NCI-H2107 treated with DMSO at 0.1 percent for 48 hours (cell line): ENCODE results near the gene APOE.
A peak's percentile ranks its signal among the peaks of the same experiment; 100 is the strongest.
"Not testable (repeated sequence)": the region's sequence is repeated elsewhere in the genome, so short reads cannot be mapped to it uniquely, and the experiment has no call there.

Source experiments
- DNase-seq: peaks from one replicate; lab custom pipeline; 2025; ENCODE audit not compliant: unreplicated experiment; lab: John Stamatoyannopoulos, UW

Gene APOE

GRCh38 chr19:44883922-44884321 is 21.7 kb upstream of the APOE start:
- no peak for DNase-seq

DNA sequence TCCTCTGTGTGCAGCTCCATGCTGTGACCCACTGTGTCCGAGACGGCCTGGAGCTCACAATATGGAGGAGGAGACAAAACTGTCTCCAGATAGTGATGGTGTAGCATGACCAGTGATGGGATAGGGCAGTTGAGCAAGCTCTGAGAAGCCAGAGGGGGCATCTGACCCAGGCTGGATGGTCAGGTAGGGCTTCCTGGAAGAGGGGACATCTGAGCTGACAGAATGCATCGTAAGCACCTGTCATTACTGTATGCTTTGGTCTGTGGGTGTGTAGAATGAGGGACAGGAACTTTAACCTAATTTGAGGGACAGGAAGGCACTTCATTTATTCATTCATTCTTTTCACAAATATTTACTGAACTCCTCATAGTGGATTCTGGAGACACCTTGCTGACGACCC is 21.0 kb upstream of the APOE start:
- DNase-seq: no peak

- DNase-seq: no peak
Observed at GRCh38 chr19:44886141-44886540, 19.5 kb upstream of the APOE start.

DNA sequence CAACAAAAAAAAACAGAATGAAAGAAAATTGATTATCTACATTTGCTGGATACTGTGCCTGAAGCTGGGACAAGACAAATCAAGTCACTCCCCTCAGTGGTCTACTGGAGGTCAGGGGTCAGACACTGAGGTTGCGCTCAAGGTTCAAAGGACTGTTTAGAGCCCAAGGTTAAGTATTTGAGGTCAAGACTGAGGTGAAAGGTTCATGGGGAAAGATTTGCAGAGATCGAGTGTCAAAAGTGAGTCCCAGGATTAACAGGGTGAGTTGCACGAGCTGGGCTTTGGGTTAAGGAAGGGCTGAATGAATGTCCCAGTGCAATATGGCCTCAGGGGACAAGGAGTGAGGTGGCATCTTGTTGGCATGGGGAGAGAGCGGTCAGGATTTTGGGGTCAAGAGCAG is 17.9 kb upstream of the APOE start:
- DNase-seq: no peak

GRCh38 chr19:44888335-44888734 is 17.3 kb upstream of the APOE start:
- DNase-seq: not testable (repeated sequence)

GRCh38 chr19:44889830-44890365 is 15.7 kb upstream of the APOE start:
- DNase-seq: no peak

DNA sequence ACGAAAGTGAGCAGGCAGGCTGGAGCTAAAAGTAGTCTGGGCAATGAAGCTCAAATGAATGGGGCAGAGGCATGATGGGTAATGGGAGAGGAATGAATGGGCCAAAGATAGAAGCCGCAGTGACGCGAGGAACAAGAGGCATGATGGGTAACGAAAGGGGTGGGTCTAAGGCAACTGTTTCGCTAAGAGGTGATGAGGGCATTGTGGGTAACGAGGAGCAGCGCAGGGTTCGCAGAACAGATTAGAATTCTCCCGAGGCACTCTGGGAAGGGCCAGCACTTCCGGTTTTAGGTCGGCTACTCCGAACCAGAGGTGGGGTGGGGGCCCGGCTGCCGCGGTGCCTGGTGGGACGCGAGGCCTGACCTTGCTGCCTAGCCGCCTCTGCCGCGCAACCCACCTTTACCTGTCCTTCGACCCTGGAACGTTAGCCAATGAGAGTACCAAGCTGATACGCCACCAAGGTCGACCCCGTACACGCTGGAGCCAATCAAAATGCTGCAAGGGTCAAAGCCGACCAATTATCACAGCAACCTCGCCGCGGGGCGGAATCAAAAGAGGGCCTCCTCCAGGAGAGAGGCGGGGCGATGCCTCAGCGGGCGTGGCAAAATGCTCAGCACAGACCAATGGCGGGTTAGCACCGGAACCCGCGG is 15.1 kb upstream of the APOE start:
- DNase-seq: peak; percentile 99

- no peak for DNase-seq
Observed at GRCh38 chr19:44891016-44891882, 14.3 kb upstream of the APOE start, which contains the start of gene TOMM40. Gene TOMM40, plus strand, starts transcription at chr19:44891254. Its CDS starts 162 bp downstream, at chr19:44891416.

GRCh38 chr19:44892932-44893331 is 12.7 kb upstream of the APOE start:
- DNase-seq: no peak

DNA sequence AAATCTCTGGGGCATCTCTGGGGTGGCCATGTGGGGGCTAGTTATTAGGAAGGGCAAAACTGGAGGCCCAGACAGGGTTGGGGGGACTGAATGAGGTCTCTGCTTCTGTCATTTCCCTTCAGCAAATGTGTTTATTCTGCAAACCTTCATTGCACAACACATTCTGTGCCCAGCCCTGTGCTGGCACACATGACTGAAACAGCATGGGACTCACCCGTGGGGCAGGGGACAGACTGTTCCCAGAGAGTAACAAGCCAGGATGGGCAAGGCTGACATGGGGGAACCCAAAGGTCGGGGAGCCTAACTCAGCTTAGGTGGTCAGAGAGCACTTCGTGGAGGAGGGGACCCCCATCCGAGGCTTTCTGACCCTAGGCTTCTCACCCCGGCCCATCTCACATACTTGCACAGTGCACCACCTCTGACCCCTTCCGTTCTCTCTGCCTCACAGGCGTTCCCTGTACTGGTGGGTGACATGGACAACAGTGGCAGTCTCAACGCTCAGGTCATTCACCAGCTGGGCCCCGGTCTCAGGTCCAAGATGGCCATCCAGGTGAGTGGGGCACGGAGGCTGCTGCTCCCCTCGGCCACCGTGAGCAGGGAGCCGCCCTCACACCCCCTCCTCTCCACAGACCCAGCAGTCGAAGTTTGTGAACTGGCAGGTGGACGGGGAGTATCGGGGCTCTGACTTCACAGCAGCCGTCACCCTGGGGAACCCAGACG is 12.1 kb upstream of the APOE start:
- no peak for DNase-seq

- DNase-seq: no peak
Observed at GRCh38 chr19:44894052-44894400, 11.6 kb upstream of the APOE start.

DNA sequence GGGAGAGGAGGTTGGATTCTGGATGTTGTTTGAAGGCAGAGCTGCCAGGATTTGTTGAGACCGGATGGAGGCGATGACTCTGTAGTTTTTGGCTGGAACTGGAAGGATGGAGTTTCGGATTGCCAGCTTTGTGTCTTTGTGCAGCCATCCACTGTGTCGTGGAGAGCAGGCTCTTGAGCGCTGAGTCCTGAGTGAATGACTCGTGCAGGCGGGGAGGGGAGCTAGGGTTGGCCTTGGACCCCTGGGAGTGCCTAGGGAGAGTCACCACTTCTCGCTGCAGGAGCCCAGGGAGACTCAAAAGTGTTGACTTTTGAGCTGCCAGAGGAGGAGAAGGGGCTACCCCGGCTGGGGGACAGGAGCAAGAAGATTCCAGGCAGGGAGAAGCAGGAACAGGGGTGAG is 10.7 kb upstream of the APOE start:
- DNase-seq: no peak

DNA sequence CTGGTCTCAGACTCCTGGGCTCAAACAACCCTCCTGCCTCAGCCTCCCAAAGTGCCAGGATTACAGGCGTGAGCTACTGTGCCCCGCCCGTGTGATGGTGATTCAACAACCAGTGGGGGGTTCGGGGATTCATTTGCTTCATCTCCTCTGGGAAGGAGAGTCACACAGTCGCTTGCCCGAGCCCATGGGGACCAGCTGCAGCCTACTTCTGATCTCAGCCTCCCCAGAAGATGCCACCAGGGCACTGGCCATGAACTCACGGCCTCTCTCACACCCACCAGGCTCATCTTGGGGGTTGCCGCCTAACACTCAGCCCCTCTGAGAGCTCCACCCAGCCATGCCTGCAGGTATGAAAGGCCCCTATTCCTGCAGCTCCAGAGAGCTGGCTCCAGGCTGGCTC is 7.8 kb upstream of the APOE start:
- DNase-seq: no peak

- DNase-seq: no peak
Observed at GRCh38 chr19:44900328-44901244, 5.0 kb upstream of the APOE start.

- DNase-seq: no peak
Observed at GRCh38 chr19:44903216-44903601, 2.4 kb upstream of the APOE start.

DNA sequence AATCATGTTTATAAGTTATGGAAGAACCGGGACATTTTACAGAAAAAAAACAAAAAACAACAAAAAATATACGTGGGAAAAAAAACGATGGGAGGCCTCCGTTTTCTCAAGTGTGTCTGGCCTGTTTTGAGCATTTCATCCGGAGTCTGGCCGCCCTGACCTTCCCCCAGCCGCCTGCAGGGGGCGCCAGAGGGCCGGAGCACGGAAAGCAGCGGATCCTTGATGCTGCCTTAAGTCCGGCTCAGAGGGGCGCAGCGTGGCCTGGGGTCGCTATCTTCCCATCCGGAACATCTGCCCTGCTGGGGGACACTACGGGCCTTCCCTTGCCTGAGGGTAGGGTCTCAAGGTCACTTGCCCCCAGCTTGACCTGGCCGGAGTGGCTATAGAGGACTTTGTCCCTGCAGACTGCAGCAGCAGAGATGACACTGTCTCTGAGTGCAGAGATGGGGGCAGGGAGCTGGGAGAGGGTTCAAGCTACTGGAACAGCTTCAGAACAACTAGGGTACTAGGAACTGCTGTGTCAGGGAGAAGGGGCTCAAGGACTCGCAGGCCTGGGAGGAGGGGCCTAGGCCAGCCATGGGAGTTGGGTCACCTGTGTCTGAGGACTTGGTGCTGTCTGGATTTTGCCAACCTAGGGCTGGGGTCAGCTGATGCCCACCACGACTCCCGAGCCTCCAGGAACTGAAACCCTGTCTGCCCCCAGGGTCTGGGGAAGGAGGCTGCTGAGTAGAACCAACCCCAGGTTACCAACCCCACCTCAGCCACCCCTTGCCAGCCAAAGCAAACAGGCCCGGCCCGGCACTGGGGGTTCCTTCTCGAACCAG is 1.8 kb upstream of the APOE start:
- peak; percentile 12 for DNase-seq

GRCh38 chr19:44904426-44904994 is 1.1 kb upstream of the APOE start:
- no peak for DNase-seq

GRCh38 chr19:44907613-44908012 is 2.0 kb downstream of the APOE start:
- no peak for DNase-seq

DNA sequence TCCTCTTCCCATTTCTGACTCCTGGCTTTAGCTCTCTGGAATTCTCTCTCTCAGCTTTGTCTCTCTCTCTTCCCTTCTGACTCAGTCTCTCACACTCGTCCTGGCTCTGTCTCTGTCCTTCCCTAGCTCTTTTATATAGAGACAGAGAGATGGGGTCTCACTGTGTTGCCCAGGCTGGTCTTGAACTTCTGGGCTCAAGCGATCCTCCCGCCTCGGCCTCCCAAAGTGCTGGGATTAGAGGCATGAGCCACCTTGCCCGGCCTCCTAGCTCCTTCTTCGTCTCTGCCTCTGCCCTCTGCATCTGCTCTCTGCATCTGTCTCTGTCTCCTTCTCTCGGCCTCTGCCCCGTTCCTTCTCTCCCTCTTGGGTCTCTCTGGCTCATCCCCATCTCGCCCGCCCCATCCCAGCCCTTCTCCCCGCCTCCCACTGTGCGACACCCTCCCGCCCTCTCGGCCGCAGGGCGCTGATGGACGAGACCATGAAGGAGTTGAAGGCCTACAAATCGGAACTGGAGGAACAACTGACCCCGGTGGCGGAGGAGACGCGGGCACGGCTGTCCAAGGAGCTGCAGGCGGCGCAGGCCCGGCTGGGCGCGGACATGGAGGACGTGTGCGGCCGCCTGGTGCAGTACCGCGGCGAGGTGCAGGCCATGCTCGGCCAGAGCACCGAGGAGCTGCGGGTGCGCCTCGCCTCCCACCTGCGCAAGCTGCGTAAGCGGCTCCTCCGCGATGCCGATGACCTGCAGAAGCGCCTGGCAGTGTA is 2.7 kb downstream of the APOE start:
- DNase-seq: no peak
